Activated CD4-positive, alpha-beta memory T cell treated with anti-CD3 and anti-CD28 coated beads for 36 hours (primary cell): ENCODE measurements around the gene MBD5. TPM values are rescaled to one million over a fixed set of nuclear protein-coding genes. Genes with fewer than 3 reads are reported as not detected.

Source experiments
- CTCF ChIA-PET: fragments of 350-600 bp; sonication (Branson Sonifier 250); formaldehyde crosslinking; loops from one replicate; lab custom pipeline; 2021; ENCODE audit warnings: antibody characterized with exemption, inconsistent platforms; lab: Charles Lee
- POLR2A ChIA-PET: fragments of 350-600 bp; sonication (Branson Sonifier 250); formaldehyde crosslinking; loops from one replicate; lab custom pipeline; 2021; ENCODE audit warnings: antibody characterized with exemption; lab: Charles Lee
- DNase-seq: peaks from one replicate; pipeline ENCODE4 v3.0.0-alpha.2; 2020
- H3K27ac Mint-ChIP-seq: one replicate; pipeline ENCODE4 v1.8.0; 2021; ENCODE audit warnings: mixed read lengths
- H3K27me3 Mint-ChIP-seq: one replicate; pipeline ENCODE4 v1.8.0; 2021; ENCODE audit warnings: mixed read lengths
- H3K36me3 Mint-ChIP-seq: one replicate; pipeline ENCODE4 v1.8.0; 2021; ENCODE audit warnings: mixed read lengths
- H3K4me1 Mint-ChIP-seq: one replicate; pipeline ENCODE4 v1.8.0; 2021; ENCODE audit warnings: low read depth, mixed read lengths
- H3K4me3 Mint-ChIP-seq: one replicate; pipeline ENCODE4 v1.8.0; 2021; ENCODE audit warnings: mild to moderate bottlenecking, mixed read lengths
- H3K9me3 Mint-ChIP-seq: one replicate; pipeline ENCODE4 v1.8.0; 2021; ENCODE audit warnings: mixed read lengths
- intact Hi-C: fragments of 100-400 bp; cut with micrococcal nuclease; formaldehyde crosslinking; loops from one replicate; pipeline ENCODE4 v1.15.1; 2023
- total RNA-seq, 2 experiments: library from RNA; stranded (reverse); gene quantifications; one replicate each; pipeline ENCODE4 v1.2.3, GENCODE V29; 2021

MBD5 gene
- total RNA-seq, 2 experiments from 2014 or later: 17.6 to 19.1 TPM

DNA sequence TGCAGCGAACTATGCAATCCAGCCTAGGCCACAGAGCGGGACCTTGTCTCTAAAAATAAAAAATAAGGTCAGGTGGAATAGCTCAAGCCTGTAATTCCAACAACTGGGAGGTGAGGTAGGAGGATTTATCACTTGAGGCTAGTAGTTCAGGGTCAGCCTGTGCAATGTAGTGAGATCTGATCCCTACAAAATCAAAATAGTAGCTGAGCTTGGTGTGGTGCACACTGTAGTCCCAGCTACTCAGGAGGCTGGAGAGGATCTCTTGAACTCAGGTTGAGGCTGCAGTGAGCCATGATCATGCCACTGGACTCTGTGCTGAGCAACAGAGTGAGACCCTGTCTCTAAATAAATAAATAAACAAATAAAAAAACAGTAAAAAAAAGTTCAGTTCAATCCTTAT lies 5.7 kb downstream of the MBD5 start:
- intact Hi-C loops: no loop called here
- H3K27ac Mint-ChIP-seq: no peak overlapping the region
- H3K4me1 Mint-ChIP-seq: peaks cover 25% of the 10 kb centered on the region
- ChIA-PET CTCF (no interaction called here), POLR2A (no interaction called here)
- no peak overlapping the region for H3K4me3 Mint-ChIP-seq
- H3K36me3 Mint-ChIP-seq: no peaks in the 10 kb centered on the region
- no peaks in the 10 kb centered on the region for H3K9me3 Mint-ChIP-seq
- no peaks in the 10 kb centered on the region for H3K27me3 Mint-ChIP-seq
- DNase-seq: no peak

DNA sequence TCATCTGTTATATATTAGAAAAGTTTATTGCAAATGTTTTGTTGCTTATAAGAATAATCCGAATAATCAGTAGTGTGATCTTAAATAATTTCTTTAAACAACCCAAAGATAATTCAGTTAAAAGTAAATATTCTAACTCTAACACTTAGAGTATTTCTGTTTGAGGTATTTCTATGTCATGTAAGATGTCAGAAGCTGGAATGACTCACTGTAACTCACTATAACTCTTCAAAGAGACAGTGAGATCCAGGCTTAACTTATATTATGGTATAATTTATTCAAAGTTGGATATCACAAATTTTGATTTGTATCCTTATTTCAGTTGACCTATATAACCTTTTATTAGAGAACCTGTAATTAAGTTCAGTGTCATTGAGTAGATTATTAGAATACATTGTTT lies 6.9 kb downstream of the MBD5 start:
- Mint-ChIP-seq H3K36me3 (no peaks in the 10 kb centered on the region), H3K4me1 (peaks cover 22% of the 10 kb centered on the region), H3K9me3 (no peaks in the 10 kb centered on the region), H3K27me3 (no peaks in the 10 kb centered on the region), H3K4me3 (no peak overlapping the region), H3K27ac (no peak overlapping the region)
- DNase-seq: no peak
- ChIA-PET POLR2A (no interaction called here), CTCF (no interaction called here)
- intact Hi-C loops: no loop called here

DNA sequence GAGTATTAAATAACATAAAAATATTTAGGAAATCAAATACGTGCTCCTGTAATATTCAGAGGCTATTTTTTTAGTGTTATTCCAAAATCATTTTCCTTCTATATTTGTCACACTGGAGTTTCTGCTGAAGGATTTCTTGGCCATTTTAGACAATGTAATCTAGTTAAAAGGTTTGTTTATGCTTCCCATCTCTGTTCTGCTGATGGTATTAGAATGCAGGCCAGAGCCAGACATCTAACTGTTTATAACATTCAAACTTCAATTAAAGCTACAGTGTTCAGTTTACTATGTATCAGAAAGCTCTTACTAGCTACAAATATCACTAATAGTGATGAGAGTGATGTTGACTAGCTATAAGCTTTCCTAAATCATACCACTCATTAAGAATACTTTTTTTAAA lies 7.9 kb downstream of the MBD5 start:
- CTCF ChIA-PET: interaction anchor here (0.5 kb wide), 1 partner anchor 13 kb away, joined by 3 read pairs; no protein-coding TSS in a partner anchor
- Mint-ChIP-seq H3K27me3 (no peaks in the 10 kb centered on the region), H3K4me3 (no peak overlapping the region), H3K9me3 (no peaks in the 10 kb centered on the region), H3K4me1 (peaks cover 14% of the 10 kb centered on the region), H3K27ac (no peak overlapping the region), H3K36me3 (no peaks in the 10 kb centered on the region)
- DNase-seq: no peak
- intact Hi-C loops: no loop called here
- POLR2A ChIA-PET: no interaction called here

DNA sequence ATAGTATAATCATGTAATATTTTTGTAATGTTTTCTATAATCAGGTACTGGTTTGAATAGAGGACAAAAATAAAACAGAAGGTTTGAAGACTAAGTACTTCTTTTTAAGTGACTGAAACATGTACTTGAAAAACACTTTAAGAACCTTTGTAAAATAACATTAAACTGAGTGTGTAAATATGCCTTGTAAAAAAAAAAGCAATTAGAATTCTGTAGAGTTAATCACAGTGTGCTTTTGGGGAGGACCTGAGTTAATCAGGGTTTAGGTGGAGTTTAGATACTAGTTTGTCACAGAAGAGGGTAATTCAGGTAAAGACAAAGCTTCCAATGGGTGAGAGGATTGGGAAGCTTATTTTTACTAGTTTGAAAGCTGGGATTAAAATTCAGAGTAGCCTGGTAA lies 10.3 kb downstream of the MBD5 start:
- no peak overlapping the region for H3K27ac Mint-ChIP-seq
- intact Hi-C loops: no loop called here
- no peaks in the 10 kb centered on the region for H3K9me3 Mint-ChIP-seq
- H3K4me1 Mint-ChIP-seq: peaks cover 3% of the 10 kb centered on the region
- DNase-seq: no peak
- no peaks in the 10 kb centered on the region for H3K27me3 Mint-ChIP-seq
- no peaks in the 10 kb centered on the region for H3K36me3 Mint-ChIP-seq
- no peak overlapping the region for H3K4me3 Mint-ChIP-seq
- ChIA-PET CTCF (no interaction called here), POLR2A (interaction anchor here (0.6 kb wide), 1 partner anchor 10 kb away, joined by 3 read pairs; the partner anchor contains the start of genes MBD5 and ORC4)

DNA sequence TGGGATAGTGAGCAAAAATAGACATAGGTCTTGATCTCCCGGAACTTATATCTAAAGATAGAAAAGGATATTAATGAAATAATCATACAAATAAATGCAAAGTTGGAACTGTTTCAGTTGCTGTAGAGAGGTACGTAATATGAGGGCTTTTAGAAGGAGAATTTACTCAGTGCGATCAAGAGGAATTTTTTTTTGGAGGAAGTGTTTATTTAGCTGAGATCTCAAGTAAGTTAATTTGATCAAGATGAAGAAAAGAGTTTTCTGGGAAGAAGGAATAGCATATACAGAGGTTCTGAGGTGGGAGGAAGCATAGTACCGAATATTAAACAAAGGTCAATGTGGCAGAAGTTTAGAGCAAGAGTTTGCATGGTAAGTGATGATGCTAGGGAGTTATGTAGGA lies 11.3 kb downstream of the MBD5 start:
- POLR2A ChIA-PET: no interaction called here
- intact Hi-C loops: no loop called here
- no peak overlapping the region for H3K27ac Mint-ChIP-seq
- no peaks in the 10 kb centered on the region for H3K36me3 Mint-ChIP-seq
- no peak for DNase-seq
- peaks cover 2% of the 10 kb centered on the region for H3K4me1 Mint-ChIP-seq
- H3K27me3 Mint-ChIP-seq: no peaks in the 10 kb centered on the region
- CTCF ChIA-PET: no interaction called here
- no peak overlapping the region for H3K4me3 Mint-ChIP-seq
- H3K9me3 Mint-ChIP-seq: no peaks in the 10 kb centered on the region

DNA sequence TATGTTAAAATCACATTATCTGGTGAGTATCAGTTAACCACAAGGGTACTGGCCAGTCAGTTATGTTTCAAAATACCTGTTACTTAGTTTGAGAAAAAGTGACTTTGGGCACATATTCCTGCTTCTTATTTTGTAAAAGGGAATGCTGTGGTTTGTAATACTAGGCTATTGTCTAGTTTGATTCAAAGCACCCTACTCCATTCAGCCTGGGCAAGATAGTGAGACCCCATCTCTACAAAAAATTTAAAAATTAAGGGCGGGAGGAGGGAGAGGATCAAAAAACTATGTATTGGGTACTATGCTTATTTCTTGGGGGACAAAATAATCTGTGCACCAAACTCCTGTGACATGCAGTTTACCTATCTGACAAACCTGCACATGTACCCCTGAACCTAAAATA lies 18.9 kb downstream of the MBD5 start:
- Mint-ChIP-seq H3K27ac (no peak overlapping the region), H3K9me3 (no peaks in the 10 kb centered on the region), H3K27me3 (no peaks in the 10 kb centered on the region), H3K4me1 (no peaks in the 10 kb centered on the region), H3K36me3 (peaks cover 4% of the 10 kb centered on the region), H3K4me3 (no peak overlapping the region)
- ChIA-PET POLR2A (no interaction called here), CTCF (interaction anchor here (0.6 kb wide), 1 partner anchor 19 kb away, joined by 3 read pairs; the partner anchor contains the start of gene MBD5)
- no peak for DNase-seq
- intact Hi-C loops: no loop called here

DNA sequence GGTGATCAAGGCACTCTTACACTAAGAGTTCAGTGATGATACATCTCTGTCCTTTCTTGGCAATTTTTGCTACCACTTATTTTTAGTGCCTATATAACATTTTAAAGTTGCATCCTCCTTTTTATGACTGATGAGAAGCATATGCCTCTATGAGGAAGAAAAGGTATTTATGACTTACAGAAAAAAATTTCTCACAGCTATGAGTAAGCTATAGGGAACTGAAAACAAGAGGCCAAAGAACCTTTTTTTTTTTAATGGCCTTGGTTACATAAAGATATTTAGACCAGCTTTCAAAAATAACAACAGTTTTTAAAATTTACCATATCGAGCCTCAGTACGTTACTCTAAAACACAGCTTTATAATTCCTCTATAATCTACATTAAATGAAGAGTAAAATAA lies 21.3 kb downstream of the MBD5 start:
- H3K27ac Mint-ChIP-seq: no peak overlapping the region
- intact Hi-C loops: no loop called here
- CTCF ChIA-PET: interaction anchor here (0.8 kb wide), 1 partner anchor 13 kb away, joined by 3 read pairs; no protein-coding TSS in a partner anchor
- no peaks in the 10 kb centered on the region for H3K9me3 Mint-ChIP-seq
- H3K27me3 Mint-ChIP-seq: no peaks in the 10 kb centered on the region
- no peak for DNase-seq
- peaks cover 10% of the 10 kb centered on the region for H3K4me1 Mint-ChIP-seq
- POLR2A ChIA-PET: no interaction called here
- H3K4me3 Mint-ChIP-seq: no peak overlapping the region
- H3K36me3 Mint-ChIP-seq: peaks cover 4% of the 10 kb centered on the region

DNA sequence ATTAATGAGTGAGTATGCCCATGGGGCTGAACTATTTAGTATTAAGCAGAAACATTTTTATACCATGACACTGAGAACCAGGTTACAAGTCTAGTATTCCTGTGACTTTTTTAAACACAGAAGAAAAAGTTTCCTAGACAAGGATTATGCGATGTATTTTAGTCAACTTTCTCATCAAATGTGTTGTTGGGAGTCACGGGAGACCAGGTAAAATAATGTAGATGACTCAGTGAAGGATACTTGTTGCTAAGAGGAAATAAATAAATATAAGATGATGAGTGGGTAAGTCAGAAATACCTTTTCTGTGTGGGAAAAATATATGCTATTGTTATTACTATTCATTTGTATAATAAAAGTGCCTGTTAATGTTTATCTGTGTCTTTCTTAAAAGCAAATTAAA lies 23.4 kb downstream of the MBD5 start:
- ChIA-PET POLR2A (no interaction called here), CTCF (no interaction called here)
- no peak for DNase-seq
- H3K36me3 Mint-ChIP-seq: peaks cover 4% of the 10 kb centered on the region
- no peak overlapping the region for H3K4me3 Mint-ChIP-seq
- H3K27ac Mint-ChIP-seq: no peak overlapping the region
- no peaks in the 10 kb centered on the region for H3K27me3 Mint-ChIP-seq
- H3K9me3 Mint-ChIP-seq: no peaks in the 10 kb centered on the region
- peaks cover 22% of the 10 kb centered on the region for H3K4me1 Mint-ChIP-seq
- intact Hi-C loops: no loop called here

DNA sequence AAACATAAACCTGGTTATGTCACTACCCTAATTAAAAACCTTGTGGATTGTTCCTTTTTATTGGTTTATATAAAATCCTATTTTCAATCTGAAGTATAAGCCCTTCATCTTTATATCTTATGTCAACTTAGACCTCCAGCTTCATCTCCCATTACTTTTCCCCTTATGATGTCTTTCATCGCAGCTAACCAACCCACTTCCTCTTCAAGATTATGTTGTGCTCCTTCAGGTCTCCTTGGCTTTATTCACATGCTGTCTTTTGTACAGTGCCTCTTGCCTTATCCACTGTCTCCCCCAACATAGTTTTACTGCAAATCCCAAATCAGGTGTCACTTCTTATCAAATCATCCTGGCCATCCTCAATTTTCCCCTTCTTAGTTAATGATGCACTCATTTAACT lies 25.9 kb downstream of the MBD5 start:
- H3K4me3 Mint-ChIP-seq: no peak overlapping the region
- H3K27me3 Mint-ChIP-seq: no peaks in the 10 kb centered on the region
- intact Hi-C loops: no loop called here
- ChIA-PET POLR2A (no interaction called here), CTCF (interaction anchor here (0.6 kb wide), 1 partner anchor 63 kb away, joined by 3 read pairs; no protein-coding TSS in a partner anchor)
- no peaks in the 10 kb centered on the region for H3K9me3 Mint-ChIP-seq
- H3K4me1 Mint-ChIP-seq: peaks cover 30% of the 10 kb centered on the region
- DNase-seq: no peak
- no peak overlapping the region for H3K27ac Mint-ChIP-seq
- H3K36me3 Mint-ChIP-seq: no peaks in the 10 kb centered on the region

DNA sequence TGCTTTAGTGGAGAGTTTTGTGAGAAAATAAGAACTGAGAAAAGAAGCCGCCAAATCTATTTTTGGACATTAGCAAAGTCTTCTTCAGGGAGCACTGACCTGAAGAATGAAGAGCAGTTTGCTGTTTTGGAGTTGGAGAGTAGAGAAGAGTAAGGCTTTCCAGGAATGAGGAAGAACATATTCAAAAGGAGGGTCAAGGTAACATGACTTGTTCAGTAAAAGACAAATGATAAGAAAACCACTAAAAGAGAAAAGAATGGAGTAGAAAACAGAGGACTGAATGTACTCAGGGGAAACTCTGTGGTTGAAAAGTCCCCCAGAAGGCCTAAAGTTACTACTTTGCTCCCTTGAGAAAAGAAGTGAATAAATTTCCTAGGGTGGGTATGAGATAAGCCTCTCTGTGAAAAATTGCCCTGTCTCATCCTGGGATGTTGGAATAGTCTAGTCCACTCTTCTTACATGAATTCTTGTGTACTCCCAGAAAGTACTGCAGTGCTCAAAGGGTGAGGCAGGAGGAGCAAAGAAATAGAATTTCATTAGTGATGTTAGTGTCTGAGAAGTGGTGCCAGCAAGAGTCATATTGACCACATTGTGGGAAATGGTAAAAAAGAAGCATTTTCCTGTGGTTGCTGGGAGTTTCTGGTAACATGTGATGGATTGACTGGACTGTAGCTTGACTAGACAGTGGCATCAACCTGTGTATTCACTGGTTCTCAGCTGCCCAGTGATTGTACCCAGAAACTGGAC lies 27.8 kb downstream of the MBD5 start:
- peaks cover 32% of the 10 kb centered on the region for H3K4me1 Mint-ChIP-seq
- CTCF ChIA-PET: no interaction called here
- intact Hi-C loops: loop anchor here (1.0 kb wide), 1 partner anchor 28 kb away; the partner anchor contains the start of gene ORC4
- no peak for DNase-seq
- POLR2A ChIA-PET: no interaction called here
- peaks cover 2% of the 10 kb centered on the region for H3K9me3 Mint-ChIP-seq
- no peak overlapping the region for H3K27ac Mint-ChIP-seq
- H3K4me3 Mint-ChIP-seq: no peak overlapping the region
- H3K27me3 Mint-ChIP-seq: no peaks in the 10 kb centered on the region
- peaks cover 3% of the 10 kb centered on the region for H3K36me3 Mint-ChIP-seq

DNA sequence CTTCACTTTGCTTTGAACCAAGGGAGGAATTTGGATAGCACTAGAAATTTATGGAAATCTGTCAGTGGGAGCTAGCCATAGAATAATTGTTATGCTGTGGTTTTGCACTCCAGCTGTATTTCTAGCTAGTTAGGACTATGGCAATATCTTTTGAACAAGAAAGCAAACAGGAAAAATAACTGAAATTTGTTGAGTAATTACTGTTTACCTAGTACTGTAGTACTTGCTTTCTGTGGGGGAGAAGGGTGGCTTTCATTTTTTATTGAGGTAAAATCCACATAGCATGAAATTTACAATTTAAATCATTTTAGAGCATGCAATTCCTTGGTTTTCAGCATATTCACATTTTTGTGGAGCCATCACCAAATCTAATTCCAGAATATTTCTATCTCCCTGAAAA lies 28.4 kb downstream of the MBD5 start:
- Mint-ChIP-seq H3K4me1 (peaks cover 32% of the 10 kb centered on the region), H3K27me3 (no peaks in the 10 kb centered on the region), H3K36me3 (peaks cover 3% of the 10 kb centered on the region), H3K9me3 (peaks cover 2% of the 10 kb centered on the region), H3K27ac (no peak overlapping the region), H3K4me3 (no peak overlapping the region)
- intact Hi-C loops: loop anchor here (1.0 kb wide), 1 partner anchor 29 kb away; the partner anchor contains the start of gene ORC4
- ChIA-PET POLR2A (no interaction called here), CTCF (no interaction called here)
- no peak for DNase-seq

DNA sequence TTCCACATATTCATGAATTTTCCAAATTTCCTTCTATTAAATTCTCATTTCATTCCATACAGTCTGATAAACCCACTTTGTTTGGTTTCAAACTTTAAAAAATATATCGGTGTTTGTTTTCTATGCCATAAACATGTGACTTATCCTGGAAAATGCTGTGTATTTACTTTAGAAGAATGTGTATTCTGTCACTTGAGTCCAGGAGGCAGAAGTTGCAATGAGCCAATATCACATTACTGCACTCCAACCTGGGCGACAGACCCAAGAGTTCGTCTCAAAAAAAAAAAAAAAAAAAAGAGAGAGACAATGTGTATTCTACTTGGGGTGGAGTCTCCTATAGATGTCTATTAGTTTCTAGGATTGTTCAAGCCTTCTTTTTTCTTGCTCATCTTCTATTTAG lies 31.8 kb downstream of the MBD5 start:
- intact Hi-C loops: no loop called here
- Mint-ChIP-seq H3K4me3 (no peak overlapping the region), H3K4me1 (peaks cover 18% of the 10 kb centered on the region), H3K27me3 (no peaks in the 10 kb centered on the region), H3K36me3 (peaks cover 5% of the 10 kb centered on the region), H3K9me3 (peaks cover 2% of the 10 kb centered on the region), H3K27ac (no peak overlapping the region)
- ChIA-PET POLR2A (no interaction called here), CTCF (no interaction called here)
- DNase-seq: no peak

DNA sequence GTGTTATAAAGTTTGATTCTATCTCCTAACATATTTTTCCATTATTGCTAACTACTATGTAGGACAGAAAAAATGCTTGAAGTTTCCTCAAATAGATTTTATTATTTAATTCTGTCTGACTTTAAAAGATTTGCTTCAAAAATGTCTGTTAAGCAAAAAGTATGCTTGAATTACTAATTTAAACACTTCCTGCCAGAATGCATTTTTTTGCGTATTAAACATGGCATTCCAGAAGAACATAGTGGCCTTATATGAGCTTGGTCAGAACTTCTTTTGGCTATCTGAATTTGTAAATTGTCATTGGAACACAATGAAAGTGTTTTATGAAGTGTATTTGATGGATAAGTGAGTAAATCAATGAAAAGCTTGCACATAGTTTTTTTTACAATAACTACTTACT lies 37.8 kb downstream of the MBD5 start:
- Mint-ChIP-seq H3K4me1 (no peaks in the 10 kb centered on the region), H3K36me3 (peaks cover 6% of the 10 kb centered on the region), H3K27me3 (no peaks in the 10 kb centered on the region), H3K4me3 (no peak overlapping the region), H3K9me3 (no peaks in the 10 kb centered on the region), H3K27ac (no peak overlapping the region)
- intact Hi-C loops: no loop called here
- ChIA-PET CTCF (no interaction called here), POLR2A (no interaction called here)
- no peak for DNase-seq
